Liver (tissue), 9 donors: ENCODE measurements around the gene KCND2. TPM values are rescaled to one million over a fixed set of nuclear protein-coding genes. Genes with fewer than 3 reads are reported as not detected.

Source experiments
- DNase-seq: peaks from one replicate; pipeline ENCODE4 v3.0.0-alpha.2; 2017; ENCODE audit warnings: low spot score
- H3K27ac ChIP-seq, 2 donors: one replicate each; pipeline ENCODE4 v1.7.0; 2013; ENCODE audit warnings: inconsistent platforms in 2 of 2, low read length in 2 of 2, control low read depth in 1 of 2, low read depth in 1 of 2, mild to moderate bottlenecking in 1 of 2
- H3K27me3 ChIP-seq, 4 donors: one replicate each; pipeline versions ENCODE4 v1.6.1 to v1.7.0; 2013; ENCODE audit warnings: low read length in 3 of 4, inconsistent platforms in 1 of 4, mild to moderate bottlenecking in 1 of 4, moderate library complexity in 1 of 4; ENCODE audit not compliant: control insufficient read depth in 4 of 4, insufficient read depth in 4 of 4
- H3K36me3 ChIP-seq, 4 donors: one replicate each; pipeline versions ENCODE4 v1.6.1 to v1.7.0; 2013; ENCODE audit warnings: low read length in 3 of 4, mild to moderate bottlenecking in 3 of 4, low read depth in 1 of 4, moderate library complexity in 1 of 4; ENCODE audit not compliant: control insufficient read depth in 4 of 4, insufficient read depth in 3 of 4
- H3K4me1 ChIP-seq, 4 donors: one replicate each; pipeline versions ENCODE4 v1.6.1 to v1.7.0; 2013; ENCODE audit warnings: low read length in 3 of 4, mild to moderate bottlenecking in 3 of 4, moderate library complexity in 1 of 4; ENCODE audit not compliant: control insufficient read depth in 4 of 4, insufficient read depth in 4 of 4
- H3K4me3 ChIP-seq, 3 donors: one replicate each; pipeline versions ENCODE4 v1.6.1 to v1.7.0; 2013; ENCODE audit warnings: low read length in 3 of 3, control low read depth in 1 of 3, low read depth in 1 of 3, mild to moderate bottlenecking in 1 of 3
- H3K9ac ChIP-seq, 2 donors: one replicate each; pipeline ENCODE4 v1.7.0; 2013; ENCODE audit warnings: low read length in 2 of 2, mild to moderate bottlenecking in 2 of 2, moderate library complexity in 2 of 2, control low read depth in 1 of 2, low read depth in 1 of 2
- H3K9me3 ChIP-seq, 4 donors: one replicate each; pipeline versions ENCODE4 v1.6.1 to v1.7.0; 2013; ENCODE audit warnings: low read length in 3 of 4; ENCODE audit not compliant: control insufficient read depth in 4 of 4
- ATF3 ChIP-seq: IDR thresholded peaks from 2 replicates; pipeline ENCODE4 v1.6.1; 2016; ENCODE audit warnings: antibody characterized with exemption
- EGR1 ChIP-seq, 2 donors: IDR thresholded peaks; 2 replicates each; pipeline ENCODE4 v1.6.1; 2016 to 2018; ENCODE audit warnings: antibody characterized with exemption in 2 of 2, low read depth in 2 of 2
- FOXA1 ChIP-seq: IDR thresholded peaks from 2 replicates; pipeline ENCODE4 v1.6.1; 2016; ENCODE audit warnings: antibody characterized with exemption
- FOXA2 ChIP-seq: IDR thresholded peaks from 2 replicates; pipeline ENCODE4 v1.6.1; 2016; ENCODE audit warnings: antibody characterized with exemption
- GABPA ChIP-seq, 2 donors: IDR thresholded peaks in 1 of 2; conservative IDR thresholded peaks in 1 of 2; 2 replicates each; pipeline ENCODE4 v1.6.1; 2016; ENCODE audit warnings: antibody characterized with exemption in 2 of 2, mild to moderate bottlenecking in 1 of 2, moderate library complexity in 1 of 2
- HNF4A ChIP-seq, 2 donors: conservative IDR thresholded peaks; 2 replicates each; pipeline ENCODE4 v1.6.1; 2016; ENCODE audit warnings: antibody characterized with exemption in 2 of 2, mild to moderate bottlenecking in 2 of 2
- HNF4G ChIP-seq: IDR thresholded peaks from 2 replicates; pipeline ENCODE4 v1.6.1; 2016; ENCODE audit warnings: antibody characterized with exemption
- JUND ChIP-seq, 2 donors: IDR thresholded peaks; 2 replicates each; pipeline ENCODE4 v1.6.1; 2016; ENCODE audit warnings: antibody characterized with exemption in 2 of 2
- MAX ChIP-seq: IDR thresholded peaks from 2 replicates; pipeline ENCODE4 v1.6.1; 2016; ENCODE audit warnings: antibody characterized with exemption
- RAD21 ChIP-seq, 2 donors: IDR thresholded peaks; 2 replicates each; pipeline ENCODE4 v1.6.1; 2016; ENCODE audit warnings: antibody characterized with exemption in 2 of 2, mild to moderate bottlenecking in 2 of 2
- RXRA ChIP-seq, 2 donors: IDR thresholded peaks; 2 replicates each; pipeline ENCODE4 v1.6.1; 2017 to 2018; ENCODE audit warnings: antibody characterized with exemption in 2 of 2, mild to moderate bottlenecking in 1 of 2
- SP1 ChIP-seq: IDR thresholded peaks from 2 replicates; pipeline ENCODE4 v1.6.1; 2018; ENCODE audit warnings: antibody characterized with exemption, mild to moderate bottlenecking
- TAF1 ChIP-seq: conservative IDR thresholded peaks from 2 replicates; pipeline ENCODE4 v1.6.1; 2016; ENCODE audit warnings: antibody characterized with exemption, mild to moderate bottlenecking
- YY1 ChIP-seq: IDR thresholded peaks from 2 replicates; pipeline ENCODE4 v1.6.1; 2016; ENCODE audit warnings: antibody characterized with exemption, mild to moderate bottlenecking
- ZBTB33 ChIP-seq: IDR thresholded peaks from 2 replicates; pipeline ENCODE4 v1.6.1; 2016; ENCODE audit warnings: antibody characterized with exemption
- WGBS: extraction: QIAGEN DNeasy Blood & Tissue Kit; methylation state at CpG from one replicate; pipeline ENCODE4 v1.1.7; 2013; 5-methylcytosine and 5-hydroxymethylcytosine counted together
- polyA plus RNA-seq, 2 donors: library from polyadenylated mRNA; stranded (reverse) in 1 of 2; unstranded in 1 of 2; fragments of 200-250 nt in 1 of 2; fragments of >200 nt in 1 of 2; fragmentation: Nextera tagmentation in 1 of 2; extraction: Ambion mirVana in 1 of 2; gene quantifications; one replicate each; pipeline versions ENCODE4 v1.2.1 to v1.2.3, GENCODE V29; 2013 to 2015
- total RNA-seq, 2 donors: library from RNA; depleted of rRNA; stranded (reverse); fragments of >200 nt; gene quantifications; one replicate each; pipeline ENCODE4 v1.2.3, GENCODE V29; 2014
- donor health status: healthy.
- donor health status: healthy.
- donor health status: healthy.
- donor health status: healthy.
- donor health status: healthy.

Gene KCND2
- total and polyA plus RNA-seq, 4 donors: 0.02 to 0.22 (median 0.07) TPM

GRCh38 chr7:120587243-120587642, 314.3 kb downstream of the KCND2 start:
- Histone ChIP-seq H3K4me3 (no peak overlapping the region), H3K27ac (no peak overlapping the region), H3K4me1 (peaks cover 3 to 14% (median 5%) of the 10 kb centered on the region in 4 donors), H3K36me3 (no peaks in the 10 kb centered on the region), H3K9me3 (no peaks in the 10 kb centered on the region), H3K9ac (no peak overlapping the region), H3K27me3 (no peaks in the 10 kb centered on the region)
- WGBS: 72% methylated on average over 3 of the region's 3 CpGs
- DNase-seq: no peak
- no peak for TF ChIP-seq HNF4A (conservative IDR thresholded peaks at IDR 0.05)
- no peak for TF ChIP-seq MAX
- no peak for TF ChIP-seq RAD21 (IDR thresholded peaks at IDR 0.05)
- TF ChIP-seq ZBTB33: no peak
- no peak for TF ChIP-seq SP1

GRCh38 chr7:120588416-120588815, 315.4 kb downstream of the KCND2 start:
- no peaks in the 10 kb centered on the region for H3K9me3 ChIP-seq
- peak overlapping the region in 1 of 2 donors; percentile 9 for H3K27ac ChIP-seq
- H3K4me3 ChIP-seq: no peak overlapping the region
- H3K27me3 ChIP-seq: no peaks in the 10 kb centered on the region
- DNase-seq: no peak
- peaks cover 3 to 14% (median 5%) of the 10 kb centered on the region in 4 donors for H3K4me1 ChIP-seq
- H3K36me3 ChIP-seq: no peaks in the 10 kb centered on the region
- H3K9ac ChIP-seq: no peak overlapping the region
- TF ChIP-seq FOXA2: no peak
- TF ChIP-seq HNF4A (conservative IDR thresholded peaks at IDR 0.05): no peak
- TF ChIP-seq RXRA (IDR thresholded peaks at IDR 0.05): no peak
- TF ChIP-seq FOXA1: no peak
- no peak for TF ChIP-seq RAD21 (IDR thresholded peaks at IDR 0.05)
- TF ChIP-seq GABPA (IDR thresholded peaks at IDR 0.05 in 1 of 2, conservative IDR thresholded peaks at IDR 0.05 in 1 of 2): no peak
- TF ChIP-seq TAF1: no peak
- no peak for TF ChIP-seq MAX
- no peak for TF ChIP-seq EGR1 (IDR thresholded peaks at IDR 0.05; ENCODE audit: low read depth in 2 of 2)
- no peak for TF ChIP-seq HNF4G
- no peak for TF ChIP-seq YY1
- TF ChIP-seq JUND (IDR thresholded peaks at IDR 0.05): no peak
- TF ChIP-seq ATF3: no peak
- no peak for TF ChIP-seq SP1
- TF ChIP-seq ZBTB33: no peak
- 4% methylated on average over 1 of the region's 1 CpG for WGBS
